B cell (primary cell): Measurements from ENCODE around the gene GPR61. TPM values are rescaled to one million over a fixed set of nuclear protein-coding genes. Genes with fewer than 3 reads are reported as not detected.

Experiments
- ATAC-seq: fragments of 200-7000 bp; cut with Tn5 transposase; one replicate; pipeline ENCODE4 v1.10.0; 2021; ENCODE audit warnings: low read depth, mild to moderate bottlenecking, moderate number of reproducible peaks, moderate library complexity
- CTCF ChIA-PET: fragments of 350-600 bp; sonication (Branson Sonifier 250); formaldehyde crosslinking; loops from one replicate; lab custom pipeline; 2021; ENCODE audit warnings: antibody characterized with exemption, inconsistent platforms; lab: Charles Lee
- POLR2A ChIA-PET: fragments of 350-600 bp; sonication (Branson Sonifier 250); formaldehyde crosslinking; loops from one replicate; lab custom pipeline; 2021; ENCODE audit warnings: antibody characterized with exemption; lab: Charles Lee
- DNase-seq: peaks from one replicate; pipeline ENCODE4 v3.0.0; 2013
- H2AFZ ChIP-seq: 2 replicates; pipeline ENCODE4 v1.6.1; 2012; ENCODE audit warnings: mild to moderate bottlenecking, low read depth, low read length; ENCODE audit not compliant: insufficient read depth, poor library complexity, severe bottlenecking
- H3K27ac ChIP-seq, 2 donors: 1 replicate in 1 of 2; 2 replicates in 1 of 2; pipeline ENCODE4 v1.5.1; 2012 to 2013; ENCODE audit warnings: low read length in 2 of 2, mild to moderate bottlenecking in 2 of 2, moderate library complexity in 1 of 2
- H3K27me3 ChIP-seq, 4 experiments: fragments of 200-600 bp in 1 of 4; sonication (generic) in 1 of 4; replicated peaks in 1 of 4; 1 replicate in 2 of 4; 2 replicates in 2 of 4; pipeline versions ENCODE4 v1.6.1 to v1.7.0; 2013 to 2016; ENCODE audit warnings: low read length in 3 of 4, mild to moderate bottlenecking in 2 of 4, mixed read lengths in 1 of 4, moderate library complexity in 1 of 4; ENCODE audit not compliant: insufficient read depth in 4 of 4, control insufficient read depth in 3 of 4; ENCODE audit errors: control extremely low read depth in 1 of 4
- H3K36me3 ChIP-seq, 2 experiments: replicated peaks in 1 of 2; 1 replicate in 1 of 2; 2 replicates in 1 of 2; pipeline versions ENCODE4 v1.6.1 to v1.7.1; 2013; ENCODE audit warnings: low read length in 1 of 2; ENCODE audit not compliant: insufficient read depth in 2 of 2, control insufficient read depth in 1 of 2; ENCODE audit errors: control extremely low read depth in 1 of 2, extremely low read depth in 1 of 2
- H3K4me1 ChIP-seq, 2 donors: fragments of 200-600 bp in 1 of 2; sonication (generic) in 1 of 2; 1 replicate in 1 of 2; 2 replicates in 1 of 2; pipeline versions ENCODE4 v1.5.1 to v1.6.1; 2013 to 2017; ENCODE audit warnings: low read length in 2 of 2; ENCODE audit not compliant: control insufficient read depth in 2 of 2, insufficient read depth in 2 of 2
- H3K4me2 ChIP-seq: replicated peaks from 2 replicates; pipeline ENCODE3; 2012; ENCODE audit warnings: mild to moderate bottlenecking, low read depth, low read length; ENCODE audit not compliant: poor library complexity, severe bottlenecking
- H3K4me3 ChIP-seq, 5 experiments: fragments of 200-600 bp in 1 of 5; sonication (generic) in 1 of 5; 1 replicate in 3 of 5; 2 replicates in 2 of 5; pipeline versions ENCODE4 v1.5.1 to v1.7.0; 2011 to 2016; ENCODE audit warnings: low read length in 4 of 5, mild to moderate bottlenecking in 4 of 5, low read depth in 2 of 5, control low read depth in 1 of 5, moderate library complexity in 1 of 5; ENCODE audit not compliant: insufficient read depth in 1 of 5; ENCODE audit errors: control extremely low read depth in 1 of 5, extremely low read depth in 1 of 5
- H3K79me2 ChIP-seq: fragments of 200-600 bp; sonication (generic); one replicate; pipeline ENCODE4 v1.6.0; 2016; ENCODE audit warnings: low read length; ENCODE audit not compliant: control insufficient read depth, insufficient read depth
- H3K9ac ChIP-seq: fragments of 200-600 bp; sonication (generic); 2 replicates; pipeline ENCODE4 v1.6.1; 2017; ENCODE audit warnings: mild to moderate bottlenecking, low read length, moderate library complexity
- H3K9me3 ChIP-seq, 3 donors: one replicate each; pipeline versions ENCODE4 v1.6.1 to v1.7.1; 2013; ENCODE audit warnings: low read length in 2 of 3; ENCODE audit not compliant: control insufficient read depth in 2 of 3, insufficient read depth in 1 of 3; ENCODE audit errors: control extremely low read depth in 1 of 3
- H4K20me1 ChIP-seq: 2 replicates; pipeline ENCODE4 v1.6.0; 2012; ENCODE audit warnings: mild to moderate bottlenecking, low read length; ENCODE audit not compliant: insufficient read depth, control insufficient read depth, poor library complexity, severe bottlenecking
- H3K27ac Mint-ChIP-seq: one replicate; pipeline ENCODE4 v1.8.0; 2021; ENCODE audit warnings: mixed read lengths
- H3K27me3 Mint-ChIP-seq: one replicate; pipeline ENCODE4 v1.8.0; 2021; ENCODE audit warnings: mixed read lengths
- H3K4me1 Mint-ChIP-seq: one replicate; pipeline ENCODE4 v1.8.0; 2021; ENCODE audit warnings: mixed read lengths
- H3K4me3 Mint-ChIP-seq: one replicate; pipeline ENCODE4 v1.8.0; 2021; ENCODE audit warnings: mixed read lengths
- H3K9me3 Mint-ChIP-seq: one replicate; pipeline ENCODE4 v1.8.0; 2022; ENCODE audit warnings: mixed read lengths; ENCODE audit not compliant: insufficient read depth
- EZH2 ChIP-seq: IDR thresholded peaks from 2 replicates; pipeline ENCODE4 v1.6.1; 2012; ENCODE audit warnings: borderline replicate concordance, low read depth, mild to moderate bottlenecking, moderate library complexity, low read length; ENCODE audit not compliant: insufficient read depth, poor library complexity, severe bottlenecking
- WGBS: methylation state at CpG from one replicate; pipeline ENCODE4 v1.1.5; 2013; ENCODE audit warnings: missing lambda C conversion rate; ENCODE audit not compliant: insufficient coverage; 5-methylcytosine and 5-hydroxymethylcytosine counted together
- intact Hi-C: fragments of 100-400 bp; cut with micrococcal nuclease; formaldehyde crosslinking; loops from one replicate; pipeline ENCODE4 v1.10.0; 2022
- polyA plus RNA-seq: library from polyadenylated mRNA; depleted of rRNA; stranded (reverse); fragments of >200 nt; gene quantifications from 2 replicates; pipeline ENCODE4 v1.2.3, GENCODE V29; 2012
- total RNA-seq, 2 donors: library from RNA; stranded (reverse); fragments of 120-200 nt in 1 of 2; gene quantifications; 1 replicate in 1 of 2; 2 replicates in 1 of 2; pipeline versions ENCODE4 v1.2.3 to v1.2.4, GENCODE V29; 2013 to 2022
- TF ChIP-seq, protein P1 (sequence below): fragments of 200-600 bp; IDR thresholded peaks from one replicate; pipeline ENCODE4 v1.8.0; 2022; ENCODE audit warnings: antibody characterized with exemption, mild to moderate bottlenecking

GPR61 gene
- total and polyA plus RNA-seq, 2 donors (not counting 1 experiment from before 2014, with no cell fraction given): not detected

GRCh38 chr1:109504974-109505373, 34.7 kb upstream of the GPR61 start:
- Histone ChIP-seq H3K4me3 (no peak overlapping the region), H3K27ac (no peak overlapping the region), H3K4me2 (no peak overlapping the region), H2AFZ (no peak overlapping the region), H3K79me2 (no peaks in the 10 kb centered on the region), H3K36me3 (peaks cover 0 to 12% of the 10 kb centered on the region in 2 experiments), H3K9me3 (no peaks in the 10 kb centered on the region), H3K27me3 (peaks cover 0 to 4% (median under 1%) of the 10 kb centered on the region in 4 experiments), H3K9ac (no peak overlapping the region), H4K20me1 (peaks cover 11% of the 10 kb centered on the region), H3K4me1 (peaks cover 20 to 24% of the 10 kb centered on the region in 2 donors)
- ATAC-seq: no peak
- ChIA-PET POLR2A (no interaction called here), CTCF (interaction anchor here (6.2 to 37.9 kb wide), 2 partner anchors 13 to 27 kb away, joined by 61 to 926 read pairs; partner anchors contain the start of genes CYB561D1 and GPR61)
- DNase-seq: no peak
- peaks cover 16% of the 10 kb centered on the region for H3K27me3 Mint-ChIP-seq
- WGBS: no CpG with 5 or more reads among the region's 1 CpG
- TF ChIP-seq EZH2: no peak
- TF ChIP-seq, protein P1, sequence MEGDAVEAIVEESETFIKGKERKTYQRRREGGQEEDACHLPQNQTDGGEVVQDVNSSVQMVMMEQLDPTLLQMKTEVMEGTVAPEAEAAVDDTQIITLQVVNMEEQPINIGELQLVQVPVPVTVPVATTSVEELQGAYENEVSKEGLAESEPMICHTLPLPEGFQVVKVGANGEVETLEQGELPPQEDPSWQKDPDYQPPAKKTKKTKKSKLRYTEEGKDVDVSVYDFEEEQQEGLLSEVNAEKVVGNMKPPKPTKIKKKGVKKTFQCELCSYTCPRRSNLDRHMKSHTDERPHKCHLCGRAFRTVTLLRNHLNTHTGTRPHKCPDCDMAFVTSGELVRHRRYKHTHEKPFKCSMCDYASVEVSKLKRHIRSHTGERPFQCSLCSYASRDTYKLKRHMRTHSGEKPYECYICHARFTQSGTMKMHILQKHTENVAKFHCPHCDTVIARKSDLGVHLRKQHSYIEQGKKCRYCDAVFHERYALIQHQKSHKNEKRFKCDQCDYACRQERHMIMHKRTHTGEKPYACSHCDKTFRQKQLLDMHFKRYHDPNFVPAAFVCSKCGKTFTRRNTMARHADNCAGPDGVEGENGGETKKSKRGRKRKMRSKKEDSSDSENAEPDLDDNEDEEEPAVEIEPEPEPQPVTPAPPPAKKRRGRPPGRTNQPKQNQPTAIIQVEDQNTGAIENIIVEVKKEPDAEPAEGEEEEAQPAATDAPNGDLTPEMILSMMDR: no peak
- peaks cover 39% of the 10 kb centered on the region for H3K4me1 Mint-ChIP-seq
- H3K9me3 Mint-ChIP-seq: no peaks in the 10 kb centered on the region
- intact Hi-C loops: no loop called here
- H3K4me3 Mint-ChIP-seq: no peak overlapping the region
- no peak overlapping the region for H3K27ac Mint-ChIP-seq

DNA sequence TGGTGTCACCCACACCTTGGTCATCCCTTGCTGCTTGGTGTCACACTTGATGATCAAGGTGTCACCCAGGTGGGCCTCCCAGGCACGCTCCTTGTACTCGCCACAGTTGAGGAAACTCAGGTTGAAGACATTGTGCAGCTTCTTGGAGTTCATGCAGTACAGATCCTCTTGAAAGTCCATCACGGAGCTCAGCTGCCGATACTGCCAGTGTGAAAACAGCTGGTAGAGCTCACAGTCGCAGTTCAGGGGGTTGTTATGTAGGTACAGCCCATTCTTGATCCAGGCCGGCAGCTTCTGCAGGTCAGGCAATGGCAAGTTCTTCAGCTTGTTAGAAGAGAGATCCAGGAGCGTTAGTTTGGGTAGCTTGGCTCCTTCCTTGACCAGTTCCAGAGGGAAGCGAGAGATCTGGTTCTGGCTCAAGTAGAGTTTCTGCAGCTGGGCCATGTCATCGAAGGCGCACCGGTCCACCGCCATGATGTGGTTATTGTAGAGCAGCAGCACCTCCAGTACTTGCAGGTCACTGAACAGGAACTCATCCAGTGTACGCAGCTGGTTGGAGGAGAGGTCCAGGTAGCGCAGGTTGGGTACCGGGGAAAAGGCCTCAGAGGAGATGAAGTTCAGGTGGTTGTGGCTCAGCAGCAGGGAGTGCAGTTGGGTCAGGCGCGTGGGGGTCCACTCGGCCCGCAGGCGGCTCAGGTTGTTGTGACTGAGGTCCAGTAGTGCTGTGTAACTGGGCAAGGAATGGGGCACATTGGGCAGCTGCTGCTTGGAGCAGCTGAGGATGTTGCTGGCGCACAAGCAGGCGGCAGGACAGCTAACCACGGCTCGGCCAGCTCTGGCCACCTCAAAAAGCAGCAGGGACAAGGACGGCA, 31.4 kb upstream of the GPR61 start:
- Histone ChIP-seq H3K4me3 (no peak overlapping the region), H3K27ac (no peak overlapping the region), H3K9me3 (no peaks in the 10 kb centered on the region), H3K4me1 (peaks cover 11 to 15% of the 10 kb centered on the region in 2 donors), H3K36me3 (no peaks in the 10 kb centered on the region), H3K27me3 (peaks cover 0 to 9% (median 5%) of the 10 kb centered on the region in 4 experiments), H4K20me1 (no peaks in the 10 kb centered on the region), H3K4me2 (peak overlapping the region; percentile 87), H3K9ac (no peak overlapping the region), H2AFZ (no peak overlapping the region), H3K79me2 (no peaks in the 10 kb centered on the region)
- ChIA-PET POLR2A (no interaction called here), CTCF (interaction anchor here (1.1 to 37.9 kb wide), 4 partner anchors 14 to 132 kb away, joined by 3 to 926 read pairs (median 8); partner anchors contain the start of genes CYB561D1 and GPR61)
- Mint-ChIP-seq H3K27ac (peak overlapping the region; percentile 15), H3K9me3 (no peaks in the 10 kb centered on the region), H3K27me3 (peaks cover 36% of the 10 kb centered on the region), H3K4me1 (peaks cover 21% of the 10 kb centered on the region), H3K4me3 (peak overlapping the region; percentile 87)
- ATAC-seq (no peak), DNase-seq (no peak)
- intact Hi-C loops: no loop called here
- 96% methylated on average over 23 of the region's 25 CpGs for WGBS
- TF ChIP-seq EZH2: no peak
- TF ChIP-seq, protein P1: no peak
